ENCODE measurements around the gene VCP. TPM values are rescaled to one million over a fixed set of nuclear protein-coding genes. Genes with fewer than 3 reads are reported as not detected.

Gene VCP
- total and polyA plus RNA-seq, 9 of the 15 experiments (the other 6 are each of a cell fraction or from before 2014, with no cell fraction given), result 7.1 to 257 (median 199) TPM

GRCh38 chr9:35108946-35109575, 36.6 kb upstream of the VCP start (continued):
- TF ChIP-seq HDAC3 (IDR thresholded peaks at IDR 0.05; ENCODE audit: borderline replicate concordance, partially characterized antibody) (peak; percentile 43), HDAC2 (IDR thresholded peaks at IDR 0.05) (peak; percentile 62; the same call in 1 of the 2 replicates), PTTG1 (tag; IDR thresholded peaks at IDR 0.05; ENCODE audit: low read depth) (no peak), ZKSCAN1 (IDR thresholded peaks at IDR 0.05; ENCODE audit: low read depth, low read length) (peak; percentile 73), ZEB2 (IDR thresholded peaks at IDR 0.05) (0 out of 2 replicates have a peak, but pooled peaks have one; percentile 29), ZNF134 (CRISPR knock-in tag; conservative IDR thresholded peaks at IDR 0.05) (no peak), HDAC1 (IDR thresholded peaks at IDR 0.05) (peak in 1 of 2 experiments; percentile 84; a peak in 2 of 4 replicates), HDAC8 (tag; IDR thresholded peaks at IDR 0.05) (no peak), SP1 (CRISPR knock-in tag; IDR thresholded peaks at IDR 0.05) (0 out of 2 replicates have a peak, but pooled peaks have one; percentile 14), ZNF24 (IDR thresholded peaks at IDR 0.05) (peak; percentile 47; the same call in 1 of the 2 replicates), KLF1 (tag; IDR thresholded peaks at IDR 0.05) (peak; percentile 36; the same call in 1 of the 2 replicates), NCOR1 (IDR thresholded peaks at IDR 0.05) (peak; percentile 92), POLR2AphosphoS5 (IDR thresholded peaks at IDR 0.05; ENCODE audit: control insufficient read depth, insufficient read depth, low read depth, low read length) (peak; percentile 84), TBL1XR1 (IDR thresholded peaks at IDR 0.05; ENCODE audit: low read length in 2 of 2) (peak; percentile 75 to 81; a peak in 3 of 4 replicates), LCOR (CRISPR knock-in tag; IDR thresholded peaks at IDR 0.05) (peak; percentile 68; the same call in 1 of the 2 replicates), ATF1 (CRISPR knock-in tag; IDR thresholded peaks at IDR 0.05) (no peak), ATF1 (tag; IDR thresholded peaks at IDR 0.05) (0 out of 2 replicates have a peak, but pooled peaks have one; percentile 32), CHD2 (IDR thresholded peaks at IDR 0.05; ENCODE audit: low read depth, low read length) (peak; percentile 29; the same call in 1 of the 2 replicates), SMARCE1 (IDR thresholded peaks at IDR 0.05) (peak; percentile 94), CREM (IDR thresholded peaks at IDR 0.05; ENCODE audit: low read depth) (peak; percentile 48), CBFA2T3 (IDR thresholded peaks at IDR 0.05) (peak; percentile 96), ETS1 (conservative IDR thresholded peaks at IDR 0.05; ENCODE audit: control insufficient read depth, low read depth, low read length) (peak; percentile 82), TEAD1 (CRISPR knock-in tag; IDR thresholded peaks at IDR 0.05) (no peak; a peak in 1 of 4 replicates), DPF2 (IDR thresholded peaks at IDR 0.05) (peak; percentile 95), ZNF274 (IDR thresholded peaks at IDR 0.05; ENCODE audit: borderline replicate concordance, low read depth, low read length) (no peak), SIN3A (IDR thresholded peaks at IDR 0.05; ENCODE audit: borderline replicate concordance in 2 of 2, control insufficient read depth in 1 of 2, low read depth in 2 of 2, low read length in 2 of 2) (peak in 1 of 2 experiments; percentile 90; a peak in 3 of 4 replicates), RAD21 (CRISPR knock-in tag; conservative IDR thresholded peaks at IDR 0.05 in 1 of 2, IDR thresholded peaks at IDR 0.05 in 1 of 2) (peak in 1 of 2 experiments; percentile 21; a peak in 1 of 4 replicates), ZNF511 (CRISPR knock-in tag; IDR thresholded peaks at IDR 0.05) (0 out of 2 replicates have a peak, but pooled peaks have one; percentile 35), ZNF212 (CRISPR knock-in tag; IDR thresholded peaks at IDR 0.05) (no peak), MBD2 (IDR thresholded peaks at IDR 0.05; ENCODE audit: borderline replicate concordance, low read depth) (peak; percentile 73)

Data from K562 (cell line).